ENCODE measurements around the gene TWF1.

Gene TWF1

DNA sequence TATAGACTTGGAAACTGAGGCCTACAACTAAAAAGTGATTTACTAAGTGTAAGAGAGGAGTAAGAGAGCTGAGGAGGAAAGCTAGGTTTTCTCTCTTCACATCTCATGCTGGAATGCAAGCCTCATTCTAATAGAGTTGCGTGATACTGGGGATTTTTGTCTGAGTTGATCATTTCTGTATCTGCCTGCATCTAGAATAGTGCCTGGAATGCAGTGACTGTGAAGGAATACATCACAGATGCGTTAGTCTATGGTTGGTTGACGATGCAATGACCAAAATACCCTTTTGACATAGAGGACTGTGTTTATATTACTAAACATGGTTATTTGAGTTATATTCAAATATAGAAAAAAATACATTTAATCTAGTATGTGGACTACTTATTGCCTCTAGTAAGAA lies 20.6 kb upstream of the TWF1 start:
- Histone ChIP-seq H3K9me3 (ENCODE audit: control insufficient read depth, insufficient read depth, low read length) (no peaks in the 10 kb centered on the region), H3K36me3 (ENCODE audit: control insufficient read depth, low read length) (no peaks in the 10 kb centered on the region), H3K9me2 (replicated peaks; ENCODE audit: control insufficient read depth, low read length) (no peaks in the 10 kb centered on the region), H3K79me2 (ENCODE audit: control insufficient read depth, low read length) (no peaks in the 10 kb centered on the region), H4K20me1 (ENCODE audit: control insufficient read depth, insufficient read depth, low read depth, low read length) (no peaks in the 10 kb centered on the region), H3F3A (ENCODE audit: control insufficient read depth, insufficient read depth) (no peaks in the 10 kb centered on the region), H3K27ac (ENCODE audit: low read depth, low read length) (no peak overlapping the region), H3K4me2 (ENCODE audit: low read length) (no peak overlapping the region), H3K27me3 (ENCODE audit: control insufficient read depth, low read length) (no peaks in the 10 kb centered on the region), H3K4me3 (ENCODE audit: low read length) (no peak overlapping the region), H3K4me1 (ENCODE audit: control insufficient read depth, low read length) (peaks cover 11% of the 10 kb centered on the region)
- no peak for TF ChIP-seq CTCF (IDR thresholded peaks at IDR 0.05; ENCODE audit: low read depth, low read length, poor library complexity, severe bottlenecking)
- no peak for TF ChIP-seq EZH2phosphoT487 (IDR thresholded peaks at IDR 0.05; ENCODE audit: borderline replicate concordance, low read length)

GRCh38 chr12:43824207-43824775 lies 18.2 kb upstream of the TWF1 start:
- H3K4me1 ChIP-seq (ENCODE audit: control insufficient read depth, low read length), result peaks cover 11% of the 10 kb centered on the region
- no peak overlapping the region for H3K4me3 ChIP-seq (ENCODE audit: low read length)
- TF ChIP-seq CTCF (IDR thresholded peaks at IDR 0.05; ENCODE audit: low read depth, low read length, poor library complexity, severe bottlenecking) (no peak), EZH2phosphoT487 (IDR thresholded peaks at IDR 0.05; ENCODE audit: borderline replicate concordance, low read length) (no peak)
- H3K79me2 ChIP-seq (ENCODE audit: control insufficient read depth, low read length), result no peaks in the 10 kb centered on the region
- no peaks in the 10 kb centered on the region for H3K36me3 ChIP-seq (ENCODE audit: control insufficient read depth, low read length)
- no peaks in the 10 kb centered on the region for H3K9me3 ChIP-seq (ENCODE audit: control insufficient read depth, insufficient read depth, low read length)
- no peaks in the 10 kb centered on the region for H3K9me2 ChIP-seq (replicated peaks; ENCODE audit: control insufficient read depth, low read length)
- no peaks in the 10 kb centered on the region for H3F3A ChIP-seq (ENCODE audit: control insufficient read depth, insufficient read depth)
- no peak overlapping the region for H3K27ac ChIP-seq (ENCODE audit: low read depth, low read length)
- no peaks in the 10 kb centered on the region for H3K27me3 ChIP-seq (ENCODE audit: control insufficient read depth, low read length)
- no peaks in the 10 kb centered on the region for H4K20me1 ChIP-seq (ENCODE audit: control insufficient read depth, insufficient read depth, low read depth, low read length)
- H3K4me2 ChIP-seq (ENCODE audit: low read length), result no peak overlapping the region

DNA sequence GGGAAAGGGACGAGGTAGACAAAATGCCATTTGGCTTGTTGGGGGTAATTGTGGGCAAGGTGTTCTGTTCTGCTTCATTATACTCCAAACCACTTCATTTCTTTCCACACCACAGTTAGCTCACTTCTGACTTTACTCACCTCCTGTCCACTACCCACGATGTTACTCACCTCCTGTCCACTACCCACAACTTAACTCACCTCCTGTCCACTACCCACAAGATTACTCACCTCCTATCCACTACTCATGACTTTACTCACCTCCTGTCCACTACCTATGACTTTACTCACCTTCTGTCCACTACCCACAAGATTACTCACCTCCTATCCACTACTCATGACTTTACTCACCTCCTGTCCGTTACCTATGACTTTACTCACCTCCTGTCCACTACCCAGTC lies 10.1 kb upstream of the TWF1 start:
- Histone ChIP-seq H4K20me1 (ENCODE audit: control insufficient read depth, insufficient read depth, low read depth, low read length) (no peaks in the 10 kb centered on the region), H3K4me3 (ENCODE audit: low read length) (no peak overlapping the region), H3K4me2 (ENCODE audit: low read length) (no peak overlapping the region), H3K4me1 (ENCODE audit: control insufficient read depth, low read length) (no peaks in the 10 kb centered on the region), H3K9me3 (ENCODE audit: control insufficient read depth, insufficient read depth, low read length) (no peaks in the 10 kb centered on the region), H3K79me2 (ENCODE audit: control insufficient read depth, low read length) (no peaks in the 10 kb centered on the region), H3K36me3 (ENCODE audit: control insufficient read depth, low read length) (no peaks in the 10 kb centered on the region), H3K27me3 (ENCODE audit: control insufficient read depth, low read length) (no peaks in the 10 kb centered on the region), H3F3A (ENCODE audit: control insufficient read depth, insufficient read depth) (no peaks in the 10 kb centered on the region), H3K27ac (ENCODE audit: low read depth, low read length) (no peak overlapping the region), H3K9me2 (replicated peaks; ENCODE audit: control insufficient read depth, low read length) (no peaks in the 10 kb centered on the region)
- TF ChIP-seq EZH2phosphoT487 (IDR thresholded peaks at IDR 0.05; ENCODE audit: borderline replicate concordance, low read length) (no peak), CTCF (IDR thresholded peaks at IDR 0.05; ENCODE audit: low read depth, low read length, poor library complexity, severe bottlenecking) (no peak)
